ENCODE data around the gene ANKFY1.

Gene ANKFY1

GRCh38 chr17:4198995-4199394 is 64.8 kb downstream of the ANKFY1 start:
- Histone ChIP-seq H3K9me3 (ENCODE audit: control insufficient read depth, insufficient read depth, low read depth, low read length) (no peaks in the 10 kb centered on the region), H3K36me3 (ENCODE audit: control insufficient read depth in 2 of 2, insufficient read depth in 1 of 2, low read length in 2 of 2) (peaks cover 30 to 56% of the 10 kb centered on the region in 2 experiments), H3K4me3 (ENCODE audit: low read depth, low read length) (no peak overlapping the region), H3K4me1 (ENCODE audit: control insufficient read depth, insufficient read depth, low read length) (no peaks in the 10 kb centered on the region), H3K27ac (ENCODE audit: extremely low read depth, low read depth, low read length) (no peak overlapping the region)
- CTCF ChIA-PET, result interaction anchor here (0.6 to 3.8 kb wide), 6 partner anchors 13 to 234 kb away, joined by 3 to 48 read pairs (median 5); no protein-coding TSS in a partner anchor
- POLR2A ChIA-PET, result no interaction called here
- TF ChIP-seq KLF9 (tag by site-specific recombination; IDR thresholded peaks at IDR 0.05; ENCODE audit: low read depth) (no peak), ZNF488 (tag by site-specific recombination; IDR thresholded peaks at IDR 0.05) (no peak), ZNF239 (tag by site-specific recombination; IDR thresholded peaks at IDR 0.05) (no peak), ZNF791 (tag by site-specific recombination; IDR thresholded peaks at IDR 0.05) (no peak), ZNF37A (tag by site-specific recombination; IDR thresholded peaks at IDR 0.05) (no peak), ZNF155 (tag by site-specific recombination; IDR thresholded peaks at IDR 0.05) (no peak), KLF17 (tag by site-specific recombination; IDR thresholded peaks at IDR 0.05) (no peak), ZNF843 (tag by site-specific recombination; IDR thresholded peaks at IDR 0.05) (no peak), IKZF3 (tag by site-specific recombination; IDR thresholded peaks at IDR 0.05) (no peak), ZNF548 (tag by site-specific recombination; IDR thresholded peaks at IDR 0.05) (no peak), BCL11B (tag by site-specific recombination; IDR thresholded peaks at IDR 0.05; ENCODE audit: low read depth) (no peak), ZNF707 (tag by site-specific recombination; IDR thresholded peaks at IDR 0.05) (no peak), ZNF530 (tag by site-specific recombination; IDR thresholded peaks at IDR 0.05; ENCODE audit: low read depth) (no peak)

DNA sequence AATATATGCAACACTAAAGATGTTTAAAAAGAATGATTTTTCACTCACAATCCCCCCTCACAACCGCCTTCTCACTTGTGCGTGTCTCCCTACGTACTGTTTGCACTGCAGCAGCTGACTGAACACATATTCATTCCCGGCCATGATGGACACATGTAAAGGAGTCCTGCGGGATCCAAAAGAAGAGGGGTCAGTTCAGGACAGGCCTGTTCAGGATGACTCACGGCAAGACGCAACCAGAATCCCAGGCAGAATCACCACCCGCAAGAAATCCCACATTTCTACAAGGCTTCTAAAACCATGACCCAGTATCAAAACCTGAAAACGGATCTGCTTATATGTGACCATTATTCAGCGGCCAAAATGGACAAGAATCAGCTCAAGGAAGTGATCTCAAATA is 68.5 kb downstream of the ANKFY1 start:
- Histone ChIP-seq H3K36me3 (ENCODE audit: control insufficient read depth in 2 of 2, insufficient read depth in 1 of 2, low read length in 2 of 2) (peaks cover 46 to 64% of the 10 kb centered on the region in 2 experiments), H3K9me3 (ENCODE audit: control insufficient read depth, insufficient read depth, low read depth, low read length) (no peaks in the 10 kb centered on the region), H3K4me1 (ENCODE audit: control insufficient read depth, insufficient read depth, low read length) (no peaks in the 10 kb centered on the region), H3K27ac (ENCODE audit: extremely low read depth, low read depth, low read length) (no peak overlapping the region), H3K4me3 (ENCODE audit: low read depth, low read length) (no peak overlapping the region)
- ChIA-PET POLR2A (no interaction called here), CTCF (no interaction called here)
- TF ChIP-seq ZNF146 (tag by site-specific recombination; IDR thresholded peaks at IDR 0.05), result no peak
- TF ChIP-seq ZNF660 (tag by site-specific recombination; IDR thresholded peaks at IDR 0.05), result no peak
- no peak for TF ChIP-seq ZNF18 (tag by site-specific recombination; IDR thresholded peaks at IDR 0.05)
- no peak for TF ChIP-seq PRDM1 (tag by site-specific recombination; IDR thresholded peaks at IDR 0.05)
- no peak for TF ChIP-seq ZNF19 (tag by site-specific recombination; IDR thresholded peaks at IDR 0.05; ENCODE audit: low read depth)
- TF ChIP-seq ZFP69B (tag by site-specific recombination; IDR thresholded peaks at IDR 0.05), result no peak
- no peak for TF ChIP-seq ZBTB26 (tag by site-specific recombination; optimal IDR thresholded peaks at IDR 0.05)

All from HEK293 (cell line).